DND-41 (cell line): ENCODE results near the gene NANOS2.

Source experiments
- ATAC-seq: fragments of 200-7000 bp; cut with Tn5 transposase; 3 replicates; pipeline ENCODE4 v1.9.1; 2021; ENCODE audit warnings: low read depth; ENCODE audit not compliant: insufficient read depth
- DNase-seq: peaks from one replicate; pipeline ENCODE4 v3.0.0-alpha.2; 2020
- H2AFZ ChIP-seq: 2 replicates; pipeline ENCODE4 v1.6.0; 2012; ENCODE audit warnings: low read depth, low read length
- H3K27ac ChIP-seq: 2 replicates; pipeline ENCODE4 v1.5.1; 2012; ENCODE audit warnings: low read length, inconsistent platforms
- H3K27me3 ChIP-seq: fragments of 200-600 bp; sonication (generic); 2 replicates; pipeline ENCODE4 v1.6.0; 2012; ENCODE audit warnings: low read length, mild to moderate bottlenecking, inconsistent platforms; ENCODE audit not compliant: insufficient read depth, poor library complexity
- H3K36me3 ChIP-seq: 2 replicates; pipeline ENCODE4 v1.5.1; 2012; ENCODE audit warnings: low read length, inconsistent platforms; ENCODE audit not compliant: insufficient read depth
- H3K4me1 ChIP-seq: 2 replicates; pipeline ENCODE4 v1.5.1; 2012; ENCODE audit warnings: mild to moderate bottlenecking, low read length; ENCODE audit not compliant: insufficient read depth
- H3K4me2 ChIP-seq: 2 replicates; pipeline ENCODE4 v1.6.0; 2012; ENCODE audit warnings: mild to moderate bottlenecking, moderate library complexity, low read length, inconsistent platforms; ENCODE audit not compliant: insufficient read depth
- H3K4me3 ChIP-seq, 2 experiments: fragments of 200-600 bp in 1 of 2; shearing (Covaris generic) in 1 of 2; 2 replicates each; pipeline ENCODE4 v1.5.1; 2012 to 2016; ENCODE audit warnings: inconsistent platforms in 2 of 2, low read length in 2 of 2, mild to moderate bottlenecking in 2 of 2, low read depth in 1 of 2, moderate library complexity in 1 of 2
- H3K79me2 ChIP-seq: 2 replicates; pipeline ENCODE4 v1.6.0; 2012; ENCODE audit warnings: low read length, inconsistent platforms; ENCODE audit not compliant: insufficient read depth
- H3K9ac ChIP-seq: 2 replicates; pipeline ENCODE4 v1.6.0; 2012; ENCODE audit warnings: low read depth, mild to moderate bottlenecking, inconsistent platforms, low read length, moderate library complexity
- H3K9me3 ChIP-seq: 2 replicates; pipeline ENCODE4 v1.5.1; 2012; ENCODE audit warnings: low read length, moderate library complexity, mild to moderate bottlenecking, inconsistent platforms; ENCODE audit not compliant: insufficient read depth, severe bottlenecking
- H4K20me1 ChIP-seq: 2 replicates; pipeline ENCODE4 v1.6.0; 2012; ENCODE audit warnings: low read length; ENCODE audit not compliant: insufficient read depth
- EZH2 ChIP-seq: IDR thresholded peaks from 3 replicates; pipeline ENCODE4 v1.6.1; 2012; ENCODE audit warnings: borderline replicate concordance, low read depth, mild to moderate bottlenecking, moderate library complexity, low read length, inconsistent platforms; ENCODE audit not compliant: severe bottlenecking
- TF ChIP-seq, protein P1 (sequence below): IDR thresholded peaks from 2 replicates; pipeline ENCODE4 v1.5.1; 2012; ENCODE audit warnings: borderline replicate concordance, low read length, moderate library complexity, mild to moderate bottlenecking; ENCODE audit not compliant: poor library complexity, severe bottlenecking; ENCODE audit errors: extremely low read depth

The NANOS2 gene

GRCh38 chr19:45900738-45901431 is 13.7 kb downstream of the NANOS2 start:
- ATAC-seq (no peak), DNase-seq (no peak)
- no peak overlapping the region; the same call in 1 of the 2 replicates for H3K27ac ChIP-seq
- peaks cover 27% of the 10 kb centered on the region for H3K4me1 ChIP-seq
- H4K20me1 ChIP-seq = peaks cover 4% of the 10 kb centered on the region; the same call in 1 of the 2 replicates
- H3K9me3 ChIP-seq = no peaks in the 10 kb centered on the region
- H3K79me2 ChIP-seq = peaks cover 28% of the 10 kb centered on the region
- peaks cover 41% of the 10 kb centered on the region for H3K36me3 ChIP-seq
- peak overlapping the region; percentile 68 for H3K4me2 ChIP-seq
- peak overlapping the region in 1 of 2 experiments; percentile 87; a peak in 2 of 4 replicates for H3K4me3 ChIP-seq
- H3K9ac ChIP-seq = peak overlapping the region; percentile 80
- TF ChIP-seq EZH2 = no peak
- TF ChIP-seq, protein P1, sequence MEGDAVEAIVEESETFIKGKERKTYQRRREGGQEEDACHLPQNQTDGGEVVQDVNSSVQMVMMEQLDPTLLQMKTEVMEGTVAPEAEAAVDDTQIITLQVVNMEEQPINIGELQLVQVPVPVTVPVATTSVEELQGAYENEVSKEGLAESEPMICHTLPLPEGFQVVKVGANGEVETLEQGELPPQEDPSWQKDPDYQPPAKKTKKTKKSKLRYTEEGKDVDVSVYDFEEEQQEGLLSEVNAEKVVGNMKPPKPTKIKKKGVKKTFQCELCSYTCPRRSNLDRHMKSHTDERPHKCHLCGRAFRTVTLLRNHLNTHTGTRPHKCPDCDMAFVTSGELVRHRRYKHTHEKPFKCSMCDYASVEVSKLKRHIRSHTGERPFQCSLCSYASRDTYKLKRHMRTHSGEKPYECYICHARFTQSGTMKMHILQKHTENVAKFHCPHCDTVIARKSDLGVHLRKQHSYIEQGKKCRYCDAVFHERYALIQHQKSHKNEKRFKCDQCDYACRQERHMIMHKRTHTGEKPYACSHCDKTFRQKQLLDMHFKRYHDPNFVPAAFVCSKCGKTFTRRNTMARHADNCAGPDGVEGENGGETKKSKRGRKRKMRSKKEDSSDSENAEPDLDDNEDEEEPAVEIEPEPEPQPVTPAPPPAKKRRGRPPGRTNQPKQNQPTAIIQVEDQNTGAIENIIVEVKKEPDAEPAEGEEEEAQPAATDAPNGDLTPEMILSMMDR = no peak
- H3K27me3 ChIP-seq = no peaks in the 10 kb centered on the region
- H2AFZ ChIP-seq = no peak overlapping the region

- no peak for ATAC-seq
- no peaks in the 10 kb centered on the region for H3K27me3 ChIP-seq
- H2AFZ ChIP-seq = no peak overlapping the region
- peaks cover 49% of the 10 kb centered on the region for H3K36me3 ChIP-seq
- H3K9ac ChIP-seq = no peak overlapping the region
- H3K9me3 ChIP-seq = no peaks in the 10 kb centered on the region
- TF ChIP-seq, protein P1 = no peak
- TF ChIP-seq EZH2 = no peak
- H3K79me2 ChIP-seq = peaks cover 28% of the 10 kb centered on the region
- peaks cover 27% of the 10 kb centered on the region for H3K4me1 ChIP-seq
- no peak overlapping the region for H3K27ac ChIP-seq
- H3K4me3 ChIP-seq = no peak overlapping the region
- H4K20me1 ChIP-seq = peaks cover 4% of the 10 kb centered on the region; the same call in 1 of the 2 replicates
- H3K4me2 ChIP-seq = peak overlapping the region; percentile 68; the same call in 1 of the 2 replicates
- DNase-seq = no peak
Observed at GRCh38 chr19:45899919-45900589, 14.5 kb downstream of the NANOS2 start.

DNA sequence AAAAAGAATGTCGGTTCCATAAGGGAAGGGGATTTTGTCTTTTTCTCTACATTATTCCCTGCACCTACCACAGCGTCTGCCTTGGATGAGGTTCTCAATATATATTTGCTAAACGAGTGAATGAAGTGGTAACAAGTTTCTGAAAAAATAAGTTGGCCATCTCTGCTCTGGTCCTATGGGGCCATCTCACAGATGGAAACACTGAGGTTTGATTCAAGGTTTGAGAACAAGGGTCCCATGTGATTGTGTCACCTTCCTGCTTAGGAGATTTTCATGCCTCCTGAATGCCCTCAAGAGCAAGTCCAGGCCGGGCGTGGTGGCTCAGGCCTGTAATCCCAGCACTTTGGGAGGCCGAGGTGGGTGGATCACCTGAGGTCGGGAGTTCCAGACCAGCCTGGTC is 15.3 kb downstream of the NANOS2 start:
- DNase-seq (no peak), ATAC-seq (no peak)
- H3K4me2 ChIP-seq = no peak overlapping the region
- peaks cover 28% of the 10 kb centered on the region for H3K79me2 ChIP-seq
- H3K9me3 ChIP-seq = no peaks in the 10 kb centered on the region
- H3K9ac ChIP-seq = no peak overlapping the region
- H4K20me1 ChIP-seq = peaks cover 4% of the 10 kb centered on the region; the same call in 1 of the 2 replicates
- H3K27me3 ChIP-seq = no peaks in the 10 kb centered on the region
- H3K4me3 ChIP-seq = no peak overlapping the region
- no peak for TF ChIP-seq EZH2
- TF ChIP-seq, protein P1 = no peak
- H3K27ac ChIP-seq = no peak overlapping the region
- H3K4me1 ChIP-seq = peaks cover 27% of the 10 kb centered on the region
- no peak overlapping the region for H2AFZ ChIP-seq
- H3K36me3 ChIP-seq = peaks cover 51% of the 10 kb centered on the region
